Measurements from ENCODE around the gene EIF3F.

DNA sequence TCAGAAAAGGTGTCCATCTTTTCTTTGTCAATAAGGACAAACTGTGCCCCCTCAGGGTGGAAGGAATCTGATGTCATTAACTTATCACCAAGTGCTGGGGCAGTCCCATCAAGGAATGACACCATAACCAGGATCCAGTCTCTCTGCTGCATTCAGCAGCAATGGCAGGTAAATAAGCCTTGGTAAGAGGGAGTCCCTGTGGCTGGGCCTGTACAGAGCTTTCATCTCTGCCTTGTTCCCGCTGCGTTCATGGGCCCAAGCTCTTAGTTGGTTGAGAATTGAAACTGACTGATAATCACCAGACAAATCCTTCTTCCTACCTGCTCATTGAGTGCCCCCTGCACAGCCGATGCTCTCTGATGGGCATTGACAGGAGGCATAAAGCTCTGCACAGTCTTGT is 22.7 kb downstream of the EIF3F start:
- TF ChIP-seq CBX8 (IDR thresholded peaks at IDR 0.05; ENCODE audit: borderline replicate concordance, low read depth, low read length) (no peak), SP4 (IDR thresholded peaks at IDR 0.05; ENCODE audit: low read length) (no peak), MAX (IDR thresholded peaks at IDR 0.05) (no peak), CTBP2 (IDR thresholded peaks at IDR 0.05; ENCODE audit: borderline replicate concordance, insufficient read depth, insufficient read length, low read length) (no peak), GABPA (IDR thresholded peaks at IDR 0.05; ENCODE audit: borderline replicate concordance, insufficient read depth, low read length) (no peak), EZH2 (IDR thresholded peaks at IDR 0.05; ENCODE audit: low read depth, low read length, severe bottlenecking) (no peak)
- TF ChIP-seq, protein P1, sequence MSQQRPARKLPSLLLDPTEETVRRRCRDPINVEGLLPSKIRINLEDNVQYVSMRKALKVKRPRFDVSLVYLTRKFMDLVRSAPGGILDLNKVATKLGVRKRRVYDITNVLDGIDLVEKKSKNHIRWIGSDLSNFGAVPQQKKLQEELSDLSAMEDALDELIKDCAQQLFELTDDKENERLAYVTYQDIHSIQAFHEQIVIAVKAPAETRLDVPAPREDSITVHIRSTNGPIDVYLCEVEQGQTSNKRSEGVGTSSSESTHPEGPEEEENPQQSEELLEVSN (IDR thresholded peaks at IDR 0.05) = no peak

Measured in H1 (cell line).